ENCODE data around the gene NKAIN2. TPM values are rescaled to one million over a fixed set of nuclear protein-coding genes. Genes with fewer than 3 reads are reported as not detected.
A peak's percentile ranks its signal among the peaks of the same experiment; 100 is the strongest.
"Not testable (repeated sequence)": the region's sequence is repeated elsewhere in the genome, so short reads cannot be mapped to it uniquely, and the experiment has no call there.

NKAIN2 gene
- total RNA-seq, 1 experiment from 2014 or later, result not detected

DNA sequence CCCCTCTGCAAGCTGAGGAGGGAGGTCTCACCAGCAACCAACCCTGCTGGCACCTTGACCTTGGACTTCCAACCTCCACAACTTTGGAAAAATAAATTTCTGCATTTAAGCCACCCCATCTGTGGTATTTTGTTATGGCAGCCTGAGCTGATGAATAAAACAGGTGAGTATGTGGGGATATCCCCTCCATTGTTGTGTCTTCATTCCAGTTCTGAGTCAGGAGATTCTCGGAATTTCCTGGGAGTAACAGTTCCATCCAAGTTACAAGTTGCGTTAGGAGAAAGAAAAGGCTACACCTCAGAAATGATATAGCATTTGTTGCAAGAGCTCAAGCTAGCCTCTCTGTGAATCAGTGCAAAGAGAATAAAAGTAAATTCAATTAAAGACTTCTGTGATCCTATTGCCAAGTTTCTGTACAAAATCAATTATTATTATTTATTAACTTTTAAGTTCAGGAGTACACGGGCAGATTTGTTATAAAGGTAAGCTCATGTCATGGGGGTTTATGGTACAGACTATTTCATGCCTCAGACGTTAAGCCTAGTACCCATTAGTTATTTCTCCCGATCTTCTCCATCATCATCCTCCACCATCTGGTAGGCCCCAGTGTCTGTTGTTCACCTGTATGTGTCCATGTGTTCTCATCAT lies 153.0 kb downstream of the NKAIN2 start:
- DNase-seq (ENCODE audit: low read depth), result no peak

DNA sequence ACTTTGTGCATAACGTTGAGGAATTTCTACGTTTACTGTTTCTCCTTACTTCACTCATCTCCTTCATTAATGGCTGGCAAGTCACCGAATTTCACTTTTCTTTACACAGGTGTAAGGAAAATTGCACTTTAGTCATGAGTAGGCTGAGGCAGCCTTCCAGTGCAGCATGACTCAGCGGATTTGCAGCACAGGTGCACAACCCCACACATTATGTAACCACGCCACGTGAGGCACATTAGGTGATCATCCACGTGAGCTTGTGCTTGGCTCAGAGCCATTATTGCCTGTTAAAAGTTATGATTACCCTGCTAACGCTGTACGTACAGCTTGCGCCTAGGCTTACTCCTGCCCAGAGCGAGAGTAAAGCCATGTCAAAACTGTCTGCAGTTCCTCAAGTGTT lies 158.8 kb downstream of the NKAIN2 start:
- no peak for DNase-seq (ENCODE audit: low read depth)

DNA sequence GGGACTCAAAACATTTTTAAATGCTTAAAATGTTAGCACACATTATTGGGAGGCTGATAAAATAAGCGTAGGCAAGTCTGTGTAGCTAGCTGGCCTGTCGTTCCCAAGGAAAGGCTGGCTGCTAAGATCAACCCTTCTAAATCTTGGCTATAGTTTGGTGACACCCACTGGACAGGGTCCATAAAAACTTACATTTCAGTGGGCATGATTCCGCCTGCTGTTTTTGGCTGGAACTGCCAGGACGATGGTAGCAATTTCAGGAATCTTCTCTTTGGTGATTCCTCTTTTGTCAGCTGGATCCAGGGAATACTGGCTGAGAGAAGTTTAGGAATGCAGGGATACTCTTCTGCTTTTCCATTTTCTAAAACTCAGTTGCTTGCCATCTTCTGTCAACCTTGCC lies 162.2 kb downstream of the NKAIN2 start:
- DNase-seq (ENCODE audit: low read depth), result peak; percentile 47

DNA sequence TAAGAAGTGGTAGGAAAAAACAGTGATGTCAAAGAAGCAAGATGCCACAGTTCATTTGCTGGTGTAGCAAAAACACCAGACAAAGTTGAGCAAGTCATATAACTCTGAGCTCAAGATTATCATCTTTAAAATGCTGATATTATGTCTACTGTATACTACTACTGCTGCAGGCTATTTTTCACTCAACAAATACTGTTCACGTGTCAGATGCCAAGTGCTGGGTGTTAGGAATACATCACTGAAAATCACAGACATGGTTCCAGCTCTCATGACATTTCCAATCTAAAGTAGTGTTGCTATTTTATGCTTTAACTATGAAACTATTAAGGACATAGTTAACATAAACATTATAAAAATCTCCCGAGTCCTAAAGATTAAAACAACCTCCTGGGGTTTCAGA lies 163.0 kb downstream of the NKAIN2 start:
- no peak for DNase-seq (ENCODE audit: low read depth)

DNA sequence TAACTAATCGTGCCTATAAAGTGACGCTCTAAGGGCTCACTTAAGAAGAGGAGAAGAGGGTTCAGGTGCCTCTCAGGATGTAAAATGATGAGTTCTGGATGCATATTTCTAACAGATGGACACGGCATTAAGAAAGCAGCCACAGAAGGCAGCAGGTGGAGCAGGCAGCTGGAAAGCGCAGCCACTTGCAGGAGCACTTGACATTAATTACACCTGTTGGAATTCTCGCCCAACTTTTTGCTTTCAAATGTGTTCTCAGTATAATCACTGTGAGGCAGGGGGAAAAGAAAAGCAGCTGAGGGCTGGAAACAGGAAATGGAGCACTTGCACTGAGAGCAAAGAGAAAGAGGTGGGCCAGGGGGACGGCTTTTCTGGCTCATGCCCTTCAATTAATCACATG lies 164.2 kb downstream of the NKAIN2 start:
- DNase-seq (ENCODE audit: low read depth), result no peak

DNA sequence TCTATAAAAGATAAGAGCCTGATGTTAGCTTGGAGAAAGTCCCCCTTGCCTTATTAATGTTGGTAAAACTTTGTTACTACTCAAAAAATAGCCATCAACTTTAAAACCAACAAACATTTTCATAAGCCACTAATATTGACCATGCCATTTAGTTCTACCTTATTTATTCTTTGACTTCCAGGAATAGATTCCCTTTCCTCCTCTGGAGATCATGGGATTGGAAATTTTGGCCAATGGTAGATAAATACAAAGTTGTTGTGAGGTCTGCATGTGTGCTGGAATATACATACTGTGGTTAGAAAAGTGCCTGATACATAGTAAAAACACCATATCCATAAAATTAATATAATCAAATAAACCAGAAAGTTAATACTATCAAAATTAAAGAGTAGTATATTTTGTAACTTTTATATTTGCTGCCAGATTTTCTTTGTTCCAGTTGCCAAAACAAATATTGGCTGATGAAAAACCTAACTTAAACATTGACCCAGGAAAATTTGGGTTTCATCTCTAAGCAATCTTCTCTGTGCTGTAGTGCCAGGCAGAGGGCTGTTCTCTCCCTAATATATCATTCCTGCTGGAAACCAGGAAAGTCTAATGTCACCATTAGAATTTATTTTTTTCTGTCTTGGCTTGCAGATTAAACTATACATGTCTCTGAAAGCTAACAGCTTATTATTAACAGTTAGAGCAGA lies 169.1 kb downstream of the NKAIN2 start:
- no peak for DNase-seq (ENCODE audit: low read depth)

DNA sequence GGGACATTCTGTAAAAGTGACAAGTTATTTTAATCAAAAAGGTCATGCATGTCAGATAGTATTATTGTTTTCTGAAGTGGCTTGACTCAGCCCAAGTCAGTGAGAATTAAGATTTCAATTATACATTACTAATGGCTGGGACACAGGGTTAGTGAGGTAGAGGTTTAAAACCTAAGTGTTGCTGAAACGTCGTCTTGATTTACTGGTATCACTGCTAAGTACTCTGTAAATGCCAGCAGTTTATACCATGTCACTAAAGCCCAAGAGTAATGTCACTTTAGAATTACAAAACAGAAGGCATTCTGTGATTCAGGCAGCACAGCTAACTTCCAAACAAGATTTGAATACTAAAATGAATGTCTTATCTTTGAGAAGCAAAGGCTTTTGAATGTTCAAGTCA lies 176.6 kb downstream of the NKAIN2 start:
- DNase-seq (ENCODE audit: low read depth), result no peak

DNA sequence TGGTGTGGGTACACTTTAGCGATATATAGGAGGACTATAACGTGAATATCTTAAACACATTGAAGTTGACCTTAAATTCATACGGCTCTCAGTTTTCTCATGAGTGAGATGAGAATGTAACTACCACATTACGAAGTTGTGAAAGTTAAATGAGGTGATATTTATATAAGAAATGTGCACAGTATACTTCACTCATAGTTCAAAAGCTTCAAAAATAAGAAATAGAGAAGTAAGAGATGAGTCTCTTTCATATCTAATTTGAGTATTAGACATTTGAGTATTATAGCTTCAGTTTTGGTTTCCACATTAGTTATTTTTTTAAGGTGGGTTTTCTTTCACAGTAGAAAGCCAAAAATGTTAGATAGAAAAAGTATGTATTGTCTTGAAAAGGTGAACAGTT lies 183.3 kb downstream of the NKAIN2 start:
- no peak for DNase-seq (ENCODE audit: low read depth)

DNA sequence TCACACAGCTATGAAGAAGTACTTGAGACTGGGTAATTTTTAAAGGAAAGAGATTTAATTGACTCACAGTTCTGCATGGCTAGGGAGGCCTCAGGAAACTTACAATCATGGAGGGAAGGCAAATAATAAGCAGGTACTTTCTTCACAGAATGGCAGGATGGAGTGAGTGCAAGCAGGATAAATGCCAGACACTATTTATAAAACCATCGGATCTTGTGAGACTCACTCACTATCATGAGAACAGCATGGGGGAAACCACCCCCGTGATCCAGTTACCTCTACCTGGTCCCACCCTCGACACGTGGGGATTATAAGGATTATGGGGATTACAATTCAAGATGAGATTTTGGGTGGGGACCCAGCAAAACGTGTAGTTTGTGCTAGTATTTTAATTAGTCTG lies 186.3 kb downstream of the NKAIN2 start:
- not testable (repeated sequence) for DNase-seq (ENCODE audit: low read depth)

DNA sequence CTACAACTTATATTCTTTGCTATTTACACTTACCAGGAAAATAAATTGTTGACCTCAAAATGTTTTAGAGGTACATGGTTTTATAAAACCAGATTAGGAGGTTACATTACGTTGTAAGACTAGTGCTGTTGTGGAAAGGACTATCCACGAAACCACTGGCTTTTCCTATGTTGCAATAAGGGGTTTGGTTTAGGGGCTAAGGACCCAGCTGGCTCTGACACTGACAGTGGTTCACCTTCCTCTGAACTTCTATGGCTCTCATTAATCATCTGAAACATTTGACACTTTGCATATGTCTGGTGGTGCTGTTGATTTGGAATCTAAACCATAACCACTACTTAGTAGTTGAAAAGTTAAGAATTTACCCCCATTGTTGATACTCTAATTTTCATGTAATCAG lies 186.7 kb downstream of the NKAIN2 start:
- DNase-seq (ENCODE audit: low read depth), result no peak

DNA sequence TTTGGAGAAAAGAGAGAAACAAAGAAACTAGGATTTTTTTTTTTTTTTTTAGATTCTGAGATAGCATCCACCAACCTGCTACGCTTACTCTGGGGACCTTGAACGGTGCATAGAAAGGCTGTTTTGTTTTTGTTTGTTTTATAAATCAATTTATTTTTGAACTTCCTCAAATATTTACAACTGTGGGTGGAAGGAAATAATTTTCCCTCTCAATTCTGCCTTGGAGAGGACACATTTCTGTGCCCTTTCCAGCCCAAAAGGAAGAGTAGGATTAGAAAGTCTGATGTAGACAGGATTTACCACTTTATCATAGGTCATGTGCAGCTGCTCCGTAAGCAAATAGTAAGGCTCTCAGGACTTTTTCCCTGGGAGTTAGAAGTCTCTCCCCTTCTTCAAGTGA lies 190.5 kb downstream of the NKAIN2 start:
- no peak for DNase-seq (ENCODE audit: low read depth)

DNA sequence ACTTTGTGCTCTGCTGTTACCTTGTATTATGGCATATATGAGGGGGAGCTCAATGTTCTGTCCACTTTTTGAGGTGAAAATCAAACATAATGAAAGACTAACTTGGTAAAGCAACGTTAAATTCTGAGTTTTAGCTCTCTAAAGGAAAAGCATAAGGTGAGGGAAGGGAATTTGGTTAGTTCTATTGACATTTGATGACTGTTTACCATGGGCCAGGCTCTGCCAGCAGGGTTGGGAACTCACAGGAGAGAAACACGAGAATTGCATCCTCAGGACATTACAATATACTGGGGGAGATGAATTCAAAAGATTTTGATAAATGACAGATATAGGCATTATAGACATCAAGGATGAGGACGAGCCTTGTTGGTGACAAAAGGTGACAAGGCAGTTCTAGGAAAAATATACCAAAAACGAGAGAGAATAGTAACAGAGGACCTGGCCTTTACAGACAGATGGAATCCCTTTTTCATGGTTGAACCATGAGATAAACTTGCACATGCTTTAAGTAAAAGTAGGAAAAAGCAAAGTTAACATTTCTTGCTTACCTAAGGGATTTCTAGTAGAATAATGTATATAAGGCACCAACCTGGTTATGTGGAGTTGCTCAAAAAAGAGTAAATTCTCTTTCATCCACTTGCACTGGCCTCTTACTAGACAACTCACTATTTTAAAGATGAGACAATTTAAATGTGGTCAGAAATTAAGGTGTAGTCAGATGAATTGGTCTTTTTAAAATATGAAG lies 191.4 kb downstream of the NKAIN2 start:
- DNase-seq (ENCODE audit: low read depth), result no peak

DNA sequence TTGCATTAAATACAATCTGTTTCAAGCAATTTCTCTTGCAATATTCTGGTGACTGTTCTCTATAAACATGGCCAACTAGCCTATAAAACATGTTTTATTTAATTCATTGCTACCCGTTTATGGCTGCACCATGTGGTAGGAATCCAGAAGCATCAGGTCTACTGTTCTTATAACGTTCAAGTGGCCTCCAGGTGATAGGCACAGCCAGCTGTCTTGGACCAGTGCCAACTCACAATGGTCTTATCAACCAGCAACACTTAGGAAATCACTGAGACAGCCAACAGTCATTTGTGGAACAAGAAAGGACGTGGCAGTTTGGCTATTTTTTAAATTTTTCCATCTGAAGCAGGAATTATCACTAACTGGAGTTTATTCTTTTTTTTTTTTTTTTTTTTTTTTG lies 193.6 kb downstream of the NKAIN2 start:
- no peak for DNase-seq (ENCODE audit: low read depth)

DNA sequence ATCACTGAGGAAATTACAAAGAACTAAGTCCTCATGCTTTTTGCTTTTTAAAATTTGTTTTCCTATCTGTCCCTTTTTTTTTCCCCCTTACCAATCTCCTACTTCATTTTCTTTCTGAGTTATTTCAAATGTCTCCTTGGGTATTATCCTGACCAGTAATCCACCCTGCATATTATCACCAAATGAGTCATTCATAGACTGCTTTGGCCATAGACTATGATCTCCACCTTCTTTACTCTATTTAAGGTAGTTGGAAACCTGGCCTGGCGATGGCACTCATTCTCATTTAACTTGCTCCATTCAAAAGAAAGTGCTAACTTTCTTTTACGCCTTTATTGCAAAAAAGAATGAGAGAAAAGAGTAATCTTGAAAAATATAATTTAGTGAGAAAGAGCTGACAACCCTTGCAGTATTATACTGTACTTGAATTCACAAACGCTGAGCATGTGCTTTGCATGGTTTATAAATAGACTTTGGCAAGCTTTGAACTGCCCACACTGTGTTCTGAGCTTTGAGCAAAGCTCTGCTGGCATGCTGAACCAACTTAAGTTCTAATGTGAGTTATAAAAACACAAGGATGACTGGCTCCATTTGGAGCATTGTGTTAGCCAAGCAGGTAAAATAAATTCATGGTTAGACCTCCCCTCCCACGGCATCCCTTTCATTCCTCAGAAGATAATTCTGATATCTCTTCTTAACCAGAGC lies 198.9 kb downstream of the NKAIN2 start:
- peak; percentile 1 for DNase-seq (ENCODE audit: low read depth)

DNA sequence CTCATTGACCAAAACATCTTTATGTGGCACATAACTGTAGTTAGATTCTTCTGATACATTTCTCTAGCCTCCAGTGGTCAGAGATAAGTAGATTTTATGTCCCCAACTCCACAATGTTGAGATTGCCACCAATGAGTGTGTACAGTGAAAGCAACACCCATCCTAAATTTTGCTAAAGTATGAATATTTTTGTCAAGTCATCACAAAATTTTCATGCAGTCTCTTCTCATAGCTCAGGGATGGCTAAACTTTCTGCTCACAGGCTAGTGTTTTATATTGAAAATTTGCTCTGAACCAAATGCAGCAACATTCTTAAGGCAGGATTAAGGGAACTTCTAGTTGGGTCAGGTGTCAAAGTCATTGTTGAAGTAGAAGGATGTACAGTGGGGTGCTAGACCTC lies 203.6 kb downstream of the NKAIN2 start:
- no peak for DNase-seq (ENCODE audit: low read depth)

DNA sequence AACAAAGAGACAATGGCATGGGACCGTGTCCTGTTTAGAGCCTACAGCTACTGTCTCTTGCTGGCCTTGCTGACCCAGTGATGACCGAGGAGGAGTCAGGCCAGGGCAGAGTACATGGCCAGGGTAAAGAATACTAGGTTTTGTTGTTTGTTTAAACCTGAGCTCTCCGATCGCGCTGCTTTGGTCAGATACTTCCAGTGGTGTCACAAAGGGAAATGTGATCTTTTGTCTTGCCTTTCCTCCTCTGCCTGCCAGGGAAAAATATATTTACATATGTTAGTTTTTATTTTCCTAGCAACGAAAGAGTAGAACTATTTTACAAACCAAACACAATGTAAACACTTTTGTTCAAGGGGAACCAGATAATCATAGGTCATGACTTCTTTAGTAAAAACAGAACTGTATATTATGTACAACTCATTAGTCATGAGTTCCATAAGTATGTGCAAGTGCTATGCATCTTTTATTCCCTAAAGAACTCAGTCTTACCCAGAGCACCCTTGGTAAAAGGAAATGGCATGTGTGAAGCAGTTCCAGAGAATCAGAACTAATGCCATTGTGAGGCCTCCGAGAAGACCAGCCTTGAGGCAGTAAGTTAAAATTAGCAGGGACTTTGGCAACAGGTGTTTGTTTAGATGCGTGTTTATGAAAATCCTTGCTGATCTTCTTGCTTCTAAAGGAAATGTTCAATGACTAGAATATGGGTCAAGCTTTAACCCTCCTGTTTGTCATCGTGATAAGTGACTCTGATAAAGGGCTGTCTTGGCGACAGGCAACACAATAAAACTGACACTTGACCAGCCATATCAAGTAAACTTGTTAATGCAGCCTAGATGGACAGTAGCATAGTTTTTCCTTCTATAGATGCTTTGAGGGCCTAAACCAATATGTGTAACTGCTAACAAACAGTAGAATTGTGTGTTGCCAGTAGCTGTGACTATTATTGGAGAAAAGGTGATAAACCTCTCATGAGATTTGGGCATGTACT lies 204.6 kb downstream of the NKAIN2 start:
- no peak for DNase-seq (ENCODE audit: low read depth)

DNA sequence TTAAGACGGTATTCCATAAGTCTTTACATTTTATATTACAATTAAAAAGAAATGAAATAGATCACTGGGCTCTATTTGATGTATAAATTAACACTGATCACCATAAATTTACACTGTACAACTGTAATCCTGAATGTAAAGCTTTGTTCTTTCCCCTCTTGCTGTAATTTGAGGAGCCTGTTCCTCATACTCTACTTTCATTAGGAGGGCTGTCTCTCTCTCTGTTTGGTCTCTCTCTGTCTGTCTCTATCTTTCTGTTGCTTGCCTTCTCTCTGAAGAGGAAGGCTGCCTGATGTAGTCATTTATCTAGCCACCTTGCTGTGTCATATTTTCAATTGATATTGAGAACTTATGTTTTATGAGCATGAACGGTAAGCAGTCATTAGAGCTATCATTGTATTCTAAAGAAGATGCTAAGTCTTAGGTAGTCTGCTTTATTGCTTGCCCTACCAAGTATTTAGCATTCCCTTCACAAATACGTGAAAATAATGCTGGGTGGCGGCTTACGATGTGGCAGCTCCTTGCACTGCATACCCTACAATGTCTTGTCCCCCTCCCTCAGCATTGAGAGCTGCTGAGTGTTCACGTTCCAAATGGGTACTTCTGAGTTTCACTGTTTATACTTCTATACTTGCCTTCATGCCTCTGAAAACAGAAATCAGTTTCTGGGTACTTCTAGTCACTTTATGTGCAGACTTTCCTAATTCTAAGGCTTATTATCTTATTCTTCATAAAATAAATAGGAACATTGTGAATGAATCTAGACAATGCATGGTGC lies 205.5 kb downstream of the NKAIN2 start:
- no peak for DNase-seq (ENCODE audit: low read depth)

DNA sequence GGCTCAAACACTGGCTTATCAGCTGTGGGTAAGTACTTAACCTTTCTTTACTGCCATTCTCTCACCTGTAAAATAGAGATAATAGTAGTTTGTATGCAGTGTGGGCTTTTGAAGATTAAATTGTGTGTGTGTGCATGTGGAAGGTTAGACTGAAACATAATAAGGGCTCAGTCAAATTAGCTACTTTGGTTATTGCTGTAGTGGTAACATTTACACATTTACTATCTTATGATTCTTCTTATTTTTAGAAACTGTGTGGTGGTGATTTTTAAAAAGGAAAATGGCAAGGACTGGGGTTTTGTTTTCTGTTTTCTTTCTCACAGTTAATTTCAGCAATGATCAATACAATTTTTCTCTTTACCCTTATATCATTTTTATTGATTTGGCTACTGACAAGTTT lies 206.9 kb downstream of the NKAIN2 start:
- no peak for DNase-seq (ENCODE audit: low read depth)

DNA sequence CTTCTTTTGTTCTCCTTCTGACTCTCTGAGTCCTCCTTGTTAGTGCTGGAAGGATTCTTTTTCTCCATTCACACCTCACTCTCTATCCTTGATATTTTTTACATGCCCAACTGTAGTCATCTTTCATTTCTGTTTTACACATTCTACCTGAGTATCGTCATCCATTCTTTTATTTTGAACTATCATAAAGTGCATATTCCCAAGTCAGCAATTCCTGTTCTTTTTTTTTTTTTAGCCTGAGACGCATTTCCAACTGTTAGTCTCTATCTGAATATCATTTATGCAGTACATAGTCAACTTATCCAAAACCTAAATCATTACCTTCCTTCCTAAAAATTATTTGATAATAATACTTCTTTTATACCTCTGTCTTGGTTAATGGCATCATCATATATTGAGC lies 207.5 kb downstream of the NKAIN2 start:
- no peak for DNase-seq (ENCODE audit: low read depth)

DNA sequence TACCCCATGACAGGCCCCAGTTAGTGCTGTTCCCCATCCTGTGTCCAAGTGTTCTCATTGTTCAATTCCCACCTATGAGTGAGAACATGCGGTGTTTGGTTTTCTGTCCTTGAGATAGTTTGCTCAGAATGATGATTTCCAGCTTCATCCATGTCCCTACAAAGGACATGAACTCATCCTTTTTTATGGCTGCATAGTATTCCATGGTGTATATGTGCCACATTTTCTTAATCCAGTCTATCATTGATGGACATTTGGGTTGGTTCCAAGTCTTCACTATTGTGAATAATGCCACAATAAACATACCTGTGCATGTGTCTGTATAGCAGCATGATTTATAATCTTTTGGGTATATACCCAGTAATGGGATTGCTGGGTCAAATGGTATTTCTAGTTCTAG lies 218.4 kb downstream of the NKAIN2 start:
- not testable (repeated sequence) for DNase-seq (ENCODE audit: low read depth)

Measured in HT1080 (cell line).